Breast epithelium (tissue), 4 donors: ENCODE results near the gene ZNF268. TPM values are rescaled to one million over a fixed set of nuclear protein-coding genes. Genes with fewer than 3 reads are reported as not detected.

ENCODE experiments used
- DNase-seq, 2 donors: peaks; one replicate each; pipeline ENCODE4 v3.0.0-alpha.2; 2019; ENCODE audit warnings: low spot score in 2 of 2
- H3K27ac ChIP-seq, 2 donors: fragments of 200-600 bp; sonication (generic) in 1 of 2; one replicate each; pipeline ENCODE4 v1.5.1; 2016 to 2019; ENCODE audit warnings: mild to moderate bottlenecking in 1 of 2
- H3K27me3 ChIP-seq, 2 donors: fragments of 200-600 bp; sonication (generic) in 1 of 2; one replicate each; pipeline versions ENCODE4 v1.5.1 to v1.6.0; 2017 to 2019; ENCODE audit warnings: control low read depth in 1 of 2, mild to moderate bottlenecking in 1 of 2
- H3K36me3 ChIP-seq: fragments of 200-600 bp; one replicate; pipeline ENCODE4 v1.5.1; 2019
- H3K4me1 ChIP-seq, 2 donors: fragments of 200-600 bp; sonication (generic); one replicate each; pipeline ENCODE4 v1.5.1; 2016 to 2019; ENCODE audit warnings: control low read depth in 1 of 2
- H3K4me3 ChIP-seq, 3 donors: fragments of 200-600 bp; sonication (generic); 1 replicate in 2 of 3; 2 replicates in 1 of 3; pipeline ENCODE4 v1.5.1; 2016 to 2019; ENCODE audit warnings: mild to moderate bottlenecking in 3 of 3, moderate library complexity in 2 of 3
- H3K9me3 ChIP-seq, 2 donors: fragments of 200-600 bp; sonication (generic) in 1 of 2; one replicate each; pipeline ENCODE4 v1.5.1; 2016 to 2019; ENCODE audit warnings: control low read depth in 1 of 2
- CTCF ChIP-seq, 3 donors: fragments of 450-650 bp; IDR thresholded peaks; one replicate each; pipeline ENCODE4 v1.5.1; 2016 to 2017; ENCODE audit warnings: antibody characterized with exemption in 3 of 3, mild to moderate bottlenecking in 3 of 3, moderate library complexity in 3 of 3
- POLR2A ChIP-seq: fragments of 450-650 bp; IDR thresholded peaks from one replicate; pipeline ENCODE4 v1.6.1; 2016; ENCODE audit warnings: antibody characterized with exemption, mild to moderate bottlenecking, moderate library complexity
- POLR2AphosphoS5 ChIP-seq, 3 donors: sonication (generic); formaldehyde crosslinking; IDR thresholded peaks; one replicate each; pipeline ENCODE4 v1.6.1; 2017; ENCODE audit warnings: antibody characterized with exemption in 3 of 3
- intact Hi-C: fragments of 100-400 bp; cut with DNase I; formaldehyde crosslinking; loops from one replicate; pipeline ENCODE4 v1.15.1; 2023; ENCODE audit warnings: low total_unique reads
- total RNA-seq, 3 donors: library from RNA; depleted of rRNA; stranded (reverse); fragments of >200 nt; gene quantifications; one replicate each; pipeline ENCODE4 v1.1.0, GENCODE V29; 2016

The ZNF268 gene
- total RNA-seq, 3 donors from 2014 or later, result 15.4 to 38.2 (median 23.3) TPM

- no peak for DNase-seq
- Histone ChIP-seq H3K9me3 (peaks cover 56 to 84% of the 10 kb centered on the region in 2 donors), H3K4me3 (no peak overlapping the region), H3K27me3 (no peaks in the 10 kb centered on the region), H3K4me1 (no peaks in the 10 kb centered on the region), H3K27ac (no peak overlapping the region), H3K36me3 (no peaks in the 10 kb centered on the region)
- no peak for TF ChIP-seq POLR2AphosphoS5 (IDR thresholded peaks at IDR 0.05)
- intact Hi-C loops, result no loop called here
Observed at GRCh38 chr12:133222211-133222610, 40.9 kb downstream of the ZNF268 start.

GRCh38 chr12:133225527-133225926 lies 44.2 kb downstream of the ZNF268 start:
- intact Hi-C loops, result no loop called here
- Histone ChIP-seq H3K27ac (no peak overlapping the region), H3K9me3 (peaks cover 35 to 70% of the 10 kb centered on the region in 2 donors), H3K4me1 (no peaks in the 10 kb centered on the region), H3K27me3 (no peaks in the 10 kb centered on the region), H3K36me3 (no peaks in the 10 kb centered on the region), H3K4me3 (no peak overlapping the region)
- TF ChIP-seq POLR2A, result no peak
- TF ChIP-seq POLR2AphosphoS5 (IDR thresholded peaks at IDR 0.05), result no peak
- TF ChIP-seq CTCF (IDR thresholded peaks at IDR 0.05), result no peak
- no peak for DNase-seq

GRCh38 chr12:133226690-133227089 lies 45.4 kb downstream of the ZNF268 start:
- DNase-seq, result no peak
- H3K9me3 ChIP-seq, result peaks cover 25 to 63% of the 10 kb centered on the region in 2 donors

GRCh38 chr12:133227281-133227852 lies 46.1 kb downstream of the ZNF268 start:
- no peak overlapping the region for H3K4me3 ChIP-seq
- no peak overlapping the region for H3K27ac ChIP-seq
- TF ChIP-seq CTCF (IDR thresholded peaks at IDR 0.05), result no peak
- no peak for TF ChIP-seq POLR2AphosphoS5 (IDR thresholded peaks at IDR 0.05)
- no peaks in the 10 kb centered on the region for H3K4me1 ChIP-seq
- no peak for DNase-seq
- intact Hi-C loops, result no loop called here
- no peaks in the 10 kb centered on the region for H3K27me3 ChIP-seq
- peaks cover 23 to 63% of the 10 kb centered on the region in 2 donors for H3K9me3 ChIP-seq
- no peaks in the 10 kb centered on the region for H3K36me3 ChIP-seq

More at GRCh38 chr12:133226690-133227089, 45.4 kb downstream of the ZNF268 start:
- H3K27ac ChIP-seq, result no peak overlapping the region
- intact Hi-C loops, result no loop called here
- H3K36me3 ChIP-seq, result no peaks in the 10 kb centered on the region
- H3K4me1 ChIP-seq, result no peaks in the 10 kb centered on the region
- no peaks in the 10 kb centered on the region for H3K27me3 ChIP-seq
- TF ChIP-seq CTCF (IDR thresholded peaks at IDR 0.05), result no peak
- TF ChIP-seq POLR2A, result no peak
- TF ChIP-seq POLR2AphosphoS5 (IDR thresholded peaks at IDR 0.05), result no peak
- H3K4me3 ChIP-seq, result no peak overlapping the region

- H3K27me3 ChIP-seq, result peaks cover 0 to 4% of the 10 kb centered on the region in 2 donors
- no peak overlapping the region for H3K4me3 ChIP-seq
- H3K4me1 ChIP-seq, result no peaks in the 10 kb centered on the region
- H3K27ac ChIP-seq, result no peak overlapping the region
- no peaks in the 10 kb centered on the region for H3K36me3 ChIP-seq
- no peak for TF ChIP-seq CTCF (IDR thresholded peaks at IDR 0.05)
- TF ChIP-seq POLR2A, result no peak
- no peak for TF ChIP-seq POLR2AphosphoS5 (IDR thresholded peaks at IDR 0.05)
- DNase-seq, result no peak
- peaks cover 39 to 64% of the 10 kb centered on the region in 2 donors for H3K9me3 ChIP-seq
- intact Hi-C loops, result no loop called here
Observed at GRCh38 chr12:133231001-133231400, 49.7 kb downstream of the ZNF268 start.
